H1 (cell line): ENCODE results near the gene DDOST. TPM values are rescaled to one million over a fixed set of nuclear protein-coding genes. Genes with fewer than 3 reads are reported as not detected.
A peak's percentile ranks its signal among the peaks of the same experiment; 100 is the strongest.

Experiments used
- CTCF ChIA-PET: fragments of 300-600 bp; sonication (Branson Sonifier 250); formaldehyde crosslinking; loops from one replicate; lab custom pipeline; 2021; ENCODE audit not compliant: partially characterized antibody; lab: Charles Lee
- POLR2A ChIA-PET: fragments of 300-600 bp; sonication (Branson Sonifier 250); formaldehyde crosslinking; loops from one replicate; lab custom pipeline; 2021; ENCODE audit warnings: inconsistent platforms; ENCODE audit not compliant: partially characterized antibody; lab: Charles Lee
- DNase-seq, 2 experiments: peaks; one replicate each; pipeline versions ENCODE4 v3.0.0 to v3.0.0-alpha.2; 2010 to 2022; ENCODE audit warnings: low spot score in 2 of 2, low read depth in 1 of 2, mixed read lengths in 1 of 2
- FAIRE-seq: peaks from 2 replicates; lab custom pipeline; 2011; peaks lifted over from hg19 to GRCh38; lab: Jason Lieb, UNC
- H2AFZ ChIP-seq: 2 replicates; pipeline ENCODE4 v1.8.1; 2012; ENCODE audit warnings: low read length, inconsistent platforms
- H2AK5ac ChIP-seq: 2 replicates; pipeline ENCODE4 v1.6.1; 2013; ENCODE audit warnings: low read depth, low read length
- H2BK120ac ChIP-seq: replicated peaks from 2 replicates; pipeline ENCODE3; 2013; ENCODE audit warnings: low read depth, low read length, inconsistent platforms
- H2BK12ac ChIP-seq: 2 replicates; pipeline ENCODE4 v1.6.1; 2013; ENCODE audit warnings: low read depth, low read length
- H2BK15ac ChIP-seq: 2 replicates; pipeline ENCODE4 v1.6.1; 2013; ENCODE audit warnings: low read length
- H2BK20ac ChIP-seq: 2 replicates; pipeline ENCODE4 v1.6.1; 2013; ENCODE audit warnings: low read length
- H2BK5ac ChIP-seq: 2 replicates; pipeline ENCODE4 v1.6.1; 2013; ENCODE audit warnings: low read depth, low read length
- H3K14ac ChIP-seq: 2 replicates; pipeline ENCODE4 v1.6.1; 2013; ENCODE audit warnings: inconsistent platforms; ENCODE audit not compliant: insufficient read length
- H3K18ac ChIP-seq: 2 replicates; pipeline ENCODE4 v1.6.1; 2013; ENCODE audit warnings: low read length; ENCODE audit errors: extremely low read depth
- H3K23ac ChIP-seq: 2 replicates; pipeline ENCODE4 v1.6.1; 2013; ENCODE audit warnings: inconsistent platforms; ENCODE audit not compliant: insufficient read length
- H3K23me2 ChIP-seq: 2 replicates; pipeline ENCODE4 v1.6.1; 2013; ENCODE audit warnings: low read depth, low read length
- H3K27ac ChIP-seq: 2 replicates; pipeline ENCODE4 v1.6.1; 2011; ENCODE audit warnings: low read depth, low read length, inconsistent platforms
- H3K27me3 ChIP-seq, 4 experiments: replicated peaks in 1 of 4; 1 replicate in 1 of 4; 2 replicates in 3 of 4; pipeline versions ENCODE4 v1.6.1 to v1.8.1; 2011 to 2013; ENCODE audit warnings: low read length in 3 of 4, mild to moderate bottlenecking in 3 of 4, inconsistent platforms in 2 of 4, mixed read lengths in 2 of 4, moderate library complexity in 1 of 4; ENCODE audit not compliant: control insufficient read depth in 3 of 4, insufficient read depth in 3 of 4; ENCODE audit errors: extremely low read depth in 1 of 4
- H3K36me3 ChIP-seq, 4 experiments: 2 replicates each; pipeline versions ENCODE4 v1.6.1 to v1.8.1; 2011 to 2013; ENCODE audit warnings: mild to moderate bottlenecking in 4 of 4, low read length in 3 of 4, moderate library complexity in 2 of 4, control low read depth in 1 of 4, inconsistent platforms in 1 of 4; ENCODE audit not compliant: insufficient read depth in 4 of 4, control insufficient read depth in 2 of 4
- H3K4ac ChIP-seq: replicated peaks from 2 replicates; pipeline ENCODE3; 2013; ENCODE audit warnings: low read length, low read depth, mixed read lengths, inconsistent platforms; ENCODE audit not compliant: insufficient read length
- H3K4me1 ChIP-seq, 4 experiments: replicated peaks in 1 of 4; 1 replicate in 1 of 4; 2 replicates in 3 of 4; pipeline versions ENCODE4 v1.6.1 to v1.8.1; 2011 to 2013; ENCODE audit warnings: low read length in 3 of 4, inconsistent platforms in 2 of 4, mixed read lengths in 1 of 4; ENCODE audit not compliant: insufficient read depth in 4 of 4, control insufficient read depth in 3 of 4
- H3K4me2 ChIP-seq, 2 experiments: 2 replicates each; pipeline versions ENCODE4 v1.6.1 to v1.8.1; 2011 to 2013; ENCODE audit warnings: low read depth in 2 of 2, low read length in 2 of 2, control low read depth in 1 of 2, inconsistent platforms in 1 of 2, mild to moderate bottlenecking in 1 of 2; ENCODE audit not compliant: insufficient read depth in 1 of 2
- H3K4me3 ChIP-seq, 4 experiments: fragments of 200-600, 300-600 bp in 1 of 4; sonication (generic), shearing (Covaris generic), sonication (Bioruptor Twin) in 1 of 4; 2 replicates each; pipeline versions ENCODE4 v1.5.1 to v1.8.1; 2011 to 2016; ENCODE audit warnings: low read length in 4 of 4, low read depth in 3 of 4, control low read depth in 2 of 4, inconsistent platforms in 2 of 4, mild to moderate bottlenecking in 2 of 4, mixed read lengths in 1 of 4, moderate library complexity in 1 of 4; ENCODE audit not compliant: insufficient read depth in 2 of 4; ENCODE audit errors: extremely low read depth in 1 of 4
- H3K56ac ChIP-seq: replicated peaks from 2 replicates; pipeline ENCODE3; 2013; ENCODE audit warnings: low read depth, mild to moderate bottlenecking, mixed read lengths, low read length, inconsistent platforms; ENCODE audit not compliant: insufficient read length
- H3K79me1 ChIP-seq: 2 replicates; pipeline ENCODE4 v1.6.1; 2013; ENCODE audit warnings: low read depth, low read length, control low read depth
- H3K79me2 ChIP-seq, 2 experiments: 2 replicates each; pipeline versions ENCODE4 v1.6.1 to v1.8.1; 2012 to 2013; ENCODE audit warnings: low read length in 2 of 2, mild to moderate bottlenecking in 2 of 2, inconsistent platforms in 1 of 2; ENCODE audit not compliant: insufficient read depth in 2 of 2, control insufficient read depth in 1 of 2
- H3K9ac ChIP-seq, 4 experiments: replicated peaks in 1 of 4; 1 replicate in 1 of 4; 2 replicates in 3 of 4; pipeline versions ENCODE4 v1.6.1 to v1.8.1; 2011 to 2013; ENCODE audit warnings: low read depth in 3 of 4, low read length in 3 of 4, control low read depth in 2 of 4, mild to moderate bottlenecking in 2 of 4, moderate library complexity in 2 of 4, inconsistent platforms in 1 of 4; ENCODE audit errors: extremely low read depth in 1 of 4
- H3K9me3 ChIP-seq, 2 experiments: 2 replicates each; pipeline versions ENCODE4 v1.6.1 to v1.8.1; 2012 to 2013; ENCODE audit warnings: mild to moderate bottlenecking in 2 of 2, moderate library complexity in 2 of 2, control low read depth in 1 of 2, inconsistent platforms in 1 of 2, low read depth in 1 of 2, low read length in 1 of 2, mixed read lengths in 1 of 2; ENCODE audit not compliant: insufficient read depth in 2 of 2
- H4K20me1 ChIP-seq, 2 experiments: replicated peaks in 1 of 2; 2 replicates each; pipeline versions ENCODE3 to v1.8.1; 2011 to 2013; ENCODE audit warnings: inconsistent platforms in 2 of 2, low read length in 2 of 2, mild to moderate bottlenecking in 1 of 2; ENCODE audit not compliant: insufficient read depth in 2 of 2, control insufficient read depth in 1 of 2
- H4K5ac ChIP-seq: 2 replicates; pipeline ENCODE4 v1.6.1; 2013; ENCODE audit warnings: low read length, low read depth, mixed read lengths, inconsistent platforms; ENCODE audit not compliant: insufficient read length
- H4K8ac ChIP-seq: 2 replicates; pipeline ENCODE4 v1.8.0; 2013; ENCODE audit warnings: mild to moderate bottlenecking, moderate library complexity, low read length, inconsistent platforms; ENCODE audit not compliant: insufficient read depth; ENCODE audit errors: extremely low read depth
- H4K91ac ChIP-seq: replicated peaks from 2 replicates; pipeline ENCODE3; 2013; ENCODE audit warnings: low read length, mixed read lengths, inconsistent platforms; ENCODE audit not compliant: insufficient read length
- CEBPB ChIP-seq: IDR thresholded peaks from 2 replicates; pipeline ENCODE4 v1.6.1; 2012; ENCODE audit warnings: low read depth, low read length
- CHD2 ChIP-seq: IDR thresholded peaks from 2 replicates; pipeline ENCODE4 v1.6.1; 2012; ENCODE audit warnings: low read length, improper control_type of control experiment
- HDAC6 ChIP-seq: IDR thresholded peaks from one replicate; pipeline ENCODE4 v1.7.1; 2012; ENCODE audit warnings: low read depth, mild to moderate bottlenecking, inconsistent platforms, low read length, moderate library complexity
- POU5F1 ChIP-seq: IDR thresholded peaks from 2 replicates; pipeline ENCODE4 v1.6.1; 2011; ENCODE audit warnings: low read depth, mild to moderate bottlenecking, low read length, moderate library complexity
- TAF1 ChIP-seq: IDR thresholded peaks from 2 replicates; pipeline ENCODE4 v1.6.1; 2011; ENCODE audit warnings: mild to moderate bottlenecking, low read depth, low read length
- TBP ChIP-seq: IDR thresholded peaks from 2 replicates; pipeline ENCODE4 v1.6.1; 2011; ENCODE audit warnings: low read depth, low read length, improper control_type of control experiment
- WGBS, 2 experiments: shearing (Covaris generic) in 1 of 2; methylation state at CpG; one replicate each; pipeline versions ENCODE4 v1.1.6 to v1.1.7; 2013 to 2015; ENCODE audit warnings: low lambda C conversion rate in 2 of 2, mixed read lengths in 2 of 2, inconsistent platforms in 1 of 2, low coverage in 1 of 2, missing lambda C conversion rate in 1 of 2; ENCODE audit not compliant: insufficient replicate concordance in 2 of 2, insufficient coverage in 1 of 2, insufficient read length in 1 of 2; ENCODE audit errors: extremely low coverage in 1 of 2, missing lambda C conversion rate in 1 of 2; 5-methylcytosine and 5-hydroxymethylcytosine counted together
- polyA plus RNA-seq, 7 experiments: library from polyadenylated mRNA; depleted of rRNA in 3 of 7; stranded (reverse) in 5 of 7; unstranded in 2 of 7; fragments of >200 nt in 5 of 7; fragments of 200-250 nt in 2 of 7; gene quantifications; 1 replicate in 5 of 7; 2 replicates in 1 of 7; 4 replicates in 1 of 7; pipeline versions ENCODE4 v1.2.1 to v1.2.3, GENCODE V29; 2011 to 2013; ENCODE audit warnings: missing spikeins in 2 of 7, mixed read lengths in 2 of 7
- total RNA-seq: library from RNA; stranded (reverse); fragmentation: NEBNext Ultra II Directional; extraction: Animal tissue kit (Norgen Biotek cat#: 25700); gene quantifications from 2 replicates; pipeline ENCODE4 v1.2.1, GENCODE V29; 2021
- TF ChIP-seq, protein P1 (sequence below): IDR thresholded peaks from 2 replicates; pipeline ENCODE4 v1.6.1; 2012; ENCODE audit warnings: low read length, inconsistent platforms
- TF ChIP-seq, protein P2 (sequence below), 3 experiments: IDR thresholded peaks; 1 replicate in 2 of 3; 2 replicates in 1 of 3; pipeline versions ENCODE4 v1.5.1 to v1.6.1; 2011; ENCODE audit warnings: low read length in 3 of 3, mild to moderate bottlenecking in 3 of 3, inconsistent platforms in 2 of 3, low read depth in 1 of 3, moderate library complexity in 1 of 3; ENCODE audit not compliant: insufficient read depth in 1 of 3; ENCODE audit errors: control extremely low read depth in 1 of 3

Gene DDOST
- total and polyA plus RNA-seq, 2 of the 8 experiments (the other 6 are each of a cell fraction or from before 2014, with no cell fraction given): 253 to 336 TPM

GRCh38 chr1:20663969-20664715, 3.0 kb upstream of the DDOST start:
- Histone ChIP-seq H3K27ac (no peak overlapping the region), H3K14ac (no peak overlapping the region), H3K56ac (no peak overlapping the region), H3K9ac (no peak overlapping the region), H2BK120ac (no peak overlapping the region), H3K9me3 (no peaks in the 10 kb centered on the region; a peak in 1 of 4 replicates), H2BK15ac (no peak overlapping the region), H3K4ac (no peak overlapping the region), H3K23me2 (peaks cover 12% of the 10 kb centered on the region), H2BK12ac (no peak overlapping the region), H3K4me2 (no peak overlapping the region), H3K27me3 (no peaks in the 10 kb centered on the region), H4K91ac (no peak overlapping the region), H4K20me1 (peaks cover 0 to 1% of the 10 kb centered on the region in 2 experiments), H3K79me2 (peaks cover 9 to 20% of the 10 kb centered on the region in 2 experiments), H2BK5ac (no peak overlapping the region), H4K5ac (no peak overlapping the region), H3K79me1 (0 out of 2 replicates have a peak, but pooled peaks cover 3% of the 10 kb centered on the region), H2AFZ (no peak overlapping the region), H3K18ac (no peak overlapping the region), H3K36me3 (0 out of 8 replicates have a peak, but pooled peaks cover 0 to 4% (median 0%) of the 10 kb centered on the region in 4 experiments), H3K4me1 (peaks cover 0 to 9% (median 4%) of the 10 kb centered on the region in 4 experiments; a peak in 4 of 7 replicates), H3K4me3 (no peak overlapping the region), H4K8ac (peak overlapping the region; percentile 85; the same call in 1 of the 2 replicates), H3K23ac (no peak overlapping the region), H2BK20ac (no peak overlapping the region), H2AK5ac (no peak overlapping the region)
- no peak for TF ChIP-seq TBP
- TF ChIP-seq, protein P1, sequence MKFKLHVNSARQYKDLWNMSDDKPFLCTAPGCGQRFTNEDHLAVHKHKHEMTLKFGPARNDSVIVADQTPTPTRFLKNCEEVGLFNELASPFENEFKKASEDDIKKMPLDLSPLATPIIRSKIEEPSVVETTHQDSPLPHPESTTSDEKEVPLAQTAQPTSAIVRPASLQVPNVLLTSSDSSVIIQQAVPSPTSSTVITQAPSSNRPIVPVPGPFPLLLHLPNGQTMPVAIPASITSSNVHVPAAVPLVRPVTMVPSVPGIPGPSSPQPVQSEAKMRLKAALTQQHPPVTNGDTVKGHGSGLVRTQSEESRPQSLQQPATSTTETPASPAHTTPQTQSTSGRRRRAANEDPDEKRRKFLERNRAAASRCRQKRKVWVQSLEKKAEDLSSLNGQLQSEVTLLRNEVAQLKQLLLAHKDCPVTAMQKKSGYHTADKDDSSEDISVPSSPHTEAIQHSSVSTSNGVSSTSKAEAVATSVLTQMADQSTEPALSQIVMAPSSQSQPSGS: no peak
- no peak for TF ChIP-seq POU5F1
- TF ChIP-seq, protein P2, sequence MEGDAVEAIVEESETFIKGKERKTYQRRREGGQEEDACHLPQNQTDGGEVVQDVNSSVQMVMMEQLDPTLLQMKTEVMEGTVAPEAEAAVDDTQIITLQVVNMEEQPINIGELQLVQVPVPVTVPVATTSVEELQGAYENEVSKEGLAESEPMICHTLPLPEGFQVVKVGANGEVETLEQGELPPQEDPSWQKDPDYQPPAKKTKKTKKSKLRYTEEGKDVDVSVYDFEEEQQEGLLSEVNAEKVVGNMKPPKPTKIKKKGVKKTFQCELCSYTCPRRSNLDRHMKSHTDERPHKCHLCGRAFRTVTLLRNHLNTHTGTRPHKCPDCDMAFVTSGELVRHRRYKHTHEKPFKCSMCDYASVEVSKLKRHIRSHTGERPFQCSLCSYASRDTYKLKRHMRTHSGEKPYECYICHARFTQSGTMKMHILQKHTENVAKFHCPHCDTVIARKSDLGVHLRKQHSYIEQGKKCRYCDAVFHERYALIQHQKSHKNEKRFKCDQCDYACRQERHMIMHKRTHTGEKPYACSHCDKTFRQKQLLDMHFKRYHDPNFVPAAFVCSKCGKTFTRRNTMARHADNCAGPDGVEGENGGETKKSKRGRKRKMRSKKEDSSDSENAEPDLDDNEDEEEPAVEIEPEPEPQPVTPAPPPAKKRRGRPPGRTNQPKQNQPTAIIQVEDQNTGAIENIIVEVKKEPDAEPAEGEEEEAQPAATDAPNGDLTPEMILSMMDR (IDR thresholded peaks at IDR 0.05; ENCODE audit: control extremely low read depth in 1 of 3, insufficient read depth in 1 of 3, low read depth in 1 of 3, low read length in 3 of 3): no peak
- TF ChIP-seq TAF1: no peak
- no peak for TF ChIP-seq HDAC6
- no peak for TF ChIP-seq CHD2
- TF ChIP-seq CEBPB: no peak
- FAIRE-seq (no peak), DNase-seq (no peak)
- CTCF ChIA-PET: interaction anchor here (0.9 to 1.9 kb wide), 10 partner anchors 9 to 288 kb away, joined by 3 to 10 read pairs (median 3); no protein-coding TSS in a partner anchor
- WGBS, 2 experiments: 81% methylated on average over 8 of the region's 12 CpGs; no CpG with 5 or more reads in 1 of the 2 experiments
- POLR2A ChIA-PET: interaction anchor here (0.9 to 2.0 kb wide), 3 partner anchors 9 to 123 kb away, joined by 3 to 5 read pairs (median 4); partner anchors contain the start of gene HP1BP3
